HepG2 (cell line): ENCODE data around the gene DUSP8. TPM values are rescaled to one million over a fixed set of nuclear protein-coding genes. Genes with fewer than 3 reads are reported as not detected.

Experiments
- ZBTB40 ChIP-seq, 2 experiments: fragments of 450-650 bp in 1 of 2; sonication (generic) in 1 of 2; formaldehyde crosslinking in 1 of 2; IDR thresholded peaks; 2 replicates each; pipeline versions ENCODE4 v1.6.1 to v1.8.0; 2016 to 2022; ENCODE audit warnings: antibody characterized with exemption in 1 of 2, mild to moderate bottlenecking in 1 of 2, missing genetic modification reagents in 1 of 2
- polyA plus RNA-seq, 8 experiments: library from polyadenylated mRNA; depleted of rRNA in 3 of 8; stranded (reverse) in 7 of 8; unstranded in 1 of 8; fragments of >200 nt; fragmentation: Illumina TruSeq in 4 of 8; extraction: Trizol in 4 of 8; gene quantifications; 2 replicates each; pipeline versions ENCODE4 v1.2.1 to v1.2.3, GENCODE V29; 2011 to 2016; ENCODE audit warnings: low read depth in 4 of 8, missing spikeins in 1 of 8, mixed read lengths in 1 of 8; ENCODE audit not compliant: insufficient read depth in 1 of 8
- total RNA-seq, 5 experiments: library from RNA; depleted of rRNA; stranded (reverse); fragments of >200 nt; fragmentation: Illumina TruSeq; extraction: Trizol; gene quantifications; 2 replicates each; pipeline ENCODE4 v1.2.3, GENCODE V29; 2016; ENCODE audit warnings: low read depth in 1 of 5

DUSP8 gene
- total and polyA plus RNA-seq, 2 of the 13 experiments (the other 11 are each of a cell fraction or from before 2014, with no cell fraction given), result 1.8 to 8.0 TPM

GRCh38 chr11:1557904-1558774 lies 13.9 kb downstream of the DUSP8 start (continued):
- TF ChIP-seq ZBTB40 (IDR thresholded peaks at IDR 0.05) (no peak), ZBTB40 (CRISPR knock-in tag; IDR thresholded peaks at IDR 0.05) (no peak)
